Esophagus squamous epithelium (tissue), 5 donors: ENCODE measurements around the gene RBM33. TPM values are rescaled to one million over a fixed set of nuclear protein-coding genes. Genes with fewer than 3 reads are reported as not detected.

Source experiments
- DNase-seq: peaks from one replicate; lab custom pipeline; 2025; lab: John Stamatoyannopoulos, UW
- H3K27ac ChIP-seq, 4 donors: fragments of 200-600 bp; sonication (generic); one replicate each; pipeline ENCODE4 v1.5.1; 2016 to 2019; ENCODE audit warnings: mild to moderate bottlenecking in 1 of 4
- H3K27me3 ChIP-seq, 4 donors: fragments of 200-600 bp; sonication (generic); 1 replicate in 3 of 4; 2 replicates in 1 of 4; pipeline versions ENCODE4 v1.5.1 to v1.6.0; 2017 to 2021; ENCODE audit warnings: antibody characterized with exemption in 1 of 4
- H3K36me3 ChIP-seq, 3 donors: fragments of 200-600 bp; sonication (generic); one replicate each; pipeline ENCODE4 v1.5.1; 2016 to 2019
- H3K4me1 ChIP-seq, 3 donors: fragments of 200-600 bp; sonication (generic); one replicate each; pipeline ENCODE4 v1.5.1; 2017 to 2019
- H3K4me3 ChIP-seq, 4 donors: fragments of 200-600 bp; sonication (generic); 1 replicate in 3 of 4; 2 replicates in 1 of 4; pipeline ENCODE4 v1.5.1; 2016 to 2019; ENCODE audit warnings: mild to moderate bottlenecking in 2 of 4, moderate library complexity in 1 of 4
- H3K9me3 ChIP-seq, 3 donors: fragments of 200-600 bp; sonication (generic); one replicate each; pipeline ENCODE4 v1.5.1; 2016 to 2019
- CTCF ChIP-seq, 6 experiments: fragments of 450-650 bp in 4 of 6; fragments of 200-600 bp in 2 of 6; sonication (generic) in 2 of 6; IDR thresholded peaks; one replicate each; pipeline ENCODE4 v1.5.1; 2016 to 2019; ENCODE audit warnings: antibody characterized with exemption in 6 of 6, mild to moderate bottlenecking in 4 of 6, moderate library complexity in 4 of 6
- POLR2A ChIP-seq, 4 donors: fragments of 450-650 bp; IDR thresholded peaks; one replicate each; pipeline ENCODE4 v1.6.1; 2017; ENCODE audit warnings: antibody characterized with exemption in 4 of 4, mild to moderate bottlenecking in 4 of 4, moderate library complexity in 3 of 4
- WGBS, 2 donors: methylation state at CpG; one replicate each; pipeline ENCODE4 v1.1.5; 2018; 5-methylcytosine and 5-hydroxymethylcytosine counted together
- intact Hi-C: fragments of 100-400 bp; cut with DNase I; formaldehyde crosslinking; loops from one replicate; pipeline ENCODE4 v1.15.0; 2022
- total RNA-seq, 4 donors: library from RNA; depleted of rRNA; stranded (reverse); fragments of >200 nt; gene quantifications; one replicate each; pipeline ENCODE4 v1.1.0, GENCODE V29; 2016
- donor health status: DM: yes; HTN: yes; CAD: no.

The RBM33 gene
- total RNA-seq, 4 donors from 2014 or later: 20.3 to 45.6 (median 26.9) TPM

- no peak overlapping the region for H3K27ac ChIP-seq
- peaks cover 7 to 68% (median 18%) of the 10 kb centered on the region in 3 donors for H3K4me1 ChIP-seq
- H3K4me3 ChIP-seq: no peak overlapping the region
- intact Hi-C loops: no loop called here
- TF ChIP-seq POLR2A (IDR thresholded peaks at IDR 0.05) (no peak), CTCF (IDR thresholded peaks at IDR 0.05) (no peak)
- no peaks in the 10 kb centered on the region for H3K27me3 ChIP-seq
- no peak for DNase-seq
- H3K9me3 ChIP-seq: no peaks in the 10 kb centered on the region
- peaks cover 0 to 36% (median 0%) of the 10 kb centered on the region in 3 donors for H3K36me3 ChIP-seq
- WGBS, 2 donors: 36 to 43% methylated on average over 6 to 10 of the region's 10 CpGs
Measured at GRCh38 chr7:155753446-155753965, 109.0 kb downstream of the RBM33 start.

GRCh38 chr7:155754165-155754564 is 109.7 kb downstream of the RBM33 start:
- no peak overlapping the region for H3K27ac ChIP-seq
- no peak overlapping the region for H3K4me3 ChIP-seq
- H3K36me3 ChIP-seq: peaks cover 0 to 37% (median 0%) of the 10 kb centered on the region in 3 donors
- TF ChIP-seq POLR2A (IDR thresholded peaks at IDR 0.05): no peak
- no peak for TF ChIP-seq CTCF (IDR thresholded peaks at IDR 0.05)
- intact Hi-C loops: no loop called here
- no peaks in the 10 kb centered on the region for H3K9me3 ChIP-seq
- no peaks in the 10 kb centered on the region for H3K27me3 ChIP-seq
- DNase-seq: no peak
- H3K4me1 ChIP-seq: peaks cover 7 to 66% (median 18%) of the 10 kb centered on the region in 3 donors

GRCh38 chr7:155755026-155755425 is 110.6 kb downstream of the RBM33 start:
- H3K27me3 ChIP-seq: no peaks in the 10 kb centered on the region
- DNase-seq: no peak
- peaks cover 7 to 57% (median 18%) of the 10 kb centered on the region in 3 donors for H3K4me1 ChIP-seq
- H3K4me3 ChIP-seq: no peak overlapping the region
- peaks cover 0 to 36% (median 0%) of the 10 kb centered on the region in 3 donors for H3K36me3 ChIP-seq
- TF ChIP-seq CTCF (IDR thresholded peaks at IDR 0.05) (no peak), POLR2A (IDR thresholded peaks at IDR 0.05) (no peak)
- no peak overlapping the region for H3K27ac ChIP-seq
- intact Hi-C loops: no loop called here
- no peaks in the 10 kb centered on the region for H3K9me3 ChIP-seq
- 77 to 84% methylated on average over 3 of the region's 3 CpGs for WGBS, 2 donors

- intact Hi-C loops: no loop called here
- Histone ChIP-seq H3K27me3 (no peaks in the 10 kb centered on the region), H3K9me3 (no peaks in the 10 kb centered on the region), H3K4me3 (no peak overlapping the region), H3K36me3 (peaks cover 0 to 47% (median 0%) of the 10 kb centered on the region in 3 donors), H3K4me1 (peaks cover 7 to 47% (median 18%) of the 10 kb centered on the region in 3 donors), H3K27ac (no peak overlapping the region)
- no peak for DNase-seq
- 78 to 90% methylated on average over 8 to 9 of the region's 9 CpGs for WGBS, 2 donors
- TF ChIP-seq CTCF (IDR thresholded peaks at IDR 0.05) (no peak), POLR2A (IDR thresholded peaks at IDR 0.05) (no peak)
Measured at GRCh38 chr7:155756322-155756721, 111.9 kb downstream of the RBM33 start.

- intact Hi-C loops: no loop called here
- WGBS, 2 donors: 79 to 96% methylated on average over 5 to 10 of the region's 10 CpGs
- Histone ChIP-seq H3K4me3 (no peak overlapping the region), H3K9me3 (no peaks in the 10 kb centered on the region), H3K36me3 (peaks cover 0 to 52% (median 0%) of the 10 kb centered on the region in 3 donors), H3K4me1 (peaks cover 6 to 39% (median 19%) of the 10 kb centered on the region in 3 donors), H3K27me3 (no peaks in the 10 kb centered on the region), H3K27ac (no peak overlapping the region)
- DNase-seq: no peak
- TF ChIP-seq POLR2A (IDR thresholded peaks at IDR 0.05): no peak
- no peak for TF ChIP-seq CTCF (IDR thresholded peaks at IDR 0.05)
Measured at GRCh38 chr7:155758348-155758747, 113.9 kb downstream of the RBM33 start.
